Esophagus muscularis mucosa (tissue), 4 donors: ENCODE results near the gene SDK1.

ENCODE experiments used
- EP300 ChIP-seq: sonication (generic); formaldehyde crosslinking; IDR thresholded peaks from one replicate; pipeline ENCODE4 v1.6.1; 2017; ENCODE audit warnings: antibody characterized with exemption
- POLR2A ChIP-seq: fragments of 450-650 bp; IDR thresholded peaks from one replicate; pipeline ENCODE4 v1.6.1; 2017; ENCODE audit warnings: antibody characterized with exemption, moderate library complexity, mild to moderate bottlenecking, low read depth
- POLR2AphosphoS5 ChIP-seq, 2 donors: sonication (generic); formaldehyde crosslinking; IDR thresholded peaks; one replicate each; pipeline ENCODE4 v1.6.1; 2017; ENCODE audit warnings: antibody characterized with exemption in 2 of 2
- TF ChIP-seq, protein P1 (sequence below), 3 experiments: fragments of 200-600 bp in 2 of 3; fragments of 450-650 bp in 1 of 3; sonication (generic) in 2 of 3; IDR thresholded peaks; one replicate each; pipeline ENCODE4 v1.5.1; 2017 to 2019; ENCODE audit warnings: antibody characterized with exemption in 3 of 3, mild to moderate bottlenecking in 2 of 3, moderate library complexity in 1 of 3

- TF ChIP-seq, protein P1, sequence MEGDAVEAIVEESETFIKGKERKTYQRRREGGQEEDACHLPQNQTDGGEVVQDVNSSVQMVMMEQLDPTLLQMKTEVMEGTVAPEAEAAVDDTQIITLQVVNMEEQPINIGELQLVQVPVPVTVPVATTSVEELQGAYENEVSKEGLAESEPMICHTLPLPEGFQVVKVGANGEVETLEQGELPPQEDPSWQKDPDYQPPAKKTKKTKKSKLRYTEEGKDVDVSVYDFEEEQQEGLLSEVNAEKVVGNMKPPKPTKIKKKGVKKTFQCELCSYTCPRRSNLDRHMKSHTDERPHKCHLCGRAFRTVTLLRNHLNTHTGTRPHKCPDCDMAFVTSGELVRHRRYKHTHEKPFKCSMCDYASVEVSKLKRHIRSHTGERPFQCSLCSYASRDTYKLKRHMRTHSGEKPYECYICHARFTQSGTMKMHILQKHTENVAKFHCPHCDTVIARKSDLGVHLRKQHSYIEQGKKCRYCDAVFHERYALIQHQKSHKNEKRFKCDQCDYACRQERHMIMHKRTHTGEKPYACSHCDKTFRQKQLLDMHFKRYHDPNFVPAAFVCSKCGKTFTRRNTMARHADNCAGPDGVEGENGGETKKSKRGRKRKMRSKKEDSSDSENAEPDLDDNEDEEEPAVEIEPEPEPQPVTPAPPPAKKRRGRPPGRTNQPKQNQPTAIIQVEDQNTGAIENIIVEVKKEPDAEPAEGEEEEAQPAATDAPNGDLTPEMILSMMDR (IDR thresholded peaks at IDR 0.05): no peak
- TF ChIP-seq POLR2A (no peak), POLR2AphosphoS5 (IDR thresholded peaks at IDR 0.05) (no peak), EP300 (no peak)
These were observed 973.2 kb downstream of the SDK1 start for GRCh38 chr7:4274286-4274685.
